GM18868 (cell line): ENCODE measurements around the gene GRID2.

Experiments used
- ATAC-seq: cut with Tn5 transposase; IDR thresholded peaks from one replicate; pipeline ENCODE4 v1.9.1; 2021; ENCODE audit warnings: mild to moderate bottlenecking, moderate library complexity; ENCODE audit not compliant: unreplicated experiment

GRID2 gene

GRCh38 chr4:92658318-92658717, 354.6 kb downstream of the GRID2 start:
- ATAC-seq, result no peak

- no peak for ATAC-seq
Observed at GRCh38 chr4:92677805-92678204, 374.0 kb downstream of the GRID2 start.

- ATAC-seq, result no peak
Observed at GRCh38 chr4:92678292-92678691, 374.5 kb downstream of the GRID2 start.

- no peak for ATAC-seq
Observed at GRCh38 chr4:92679149-92679548, 375.4 kb downstream of the GRID2 start.

GRCh38 chr4:92714640-92715039, 410.9 kb downstream of the GRID2 start:
- ATAC-seq, result no peak

- no peak for ATAC-seq
Observed at GRCh38 chr4:92733231-92733630, 429.5 kb downstream of the GRID2 start.

GRCh38 chr4:92735025-92735665, 431.4 kb downstream of the GRID2 start:
- no peak for ATAC-seq

- no peak for ATAC-seq
Observed at GRCh38 chr4:92760433-92760832, 456.7 kb downstream of the GRID2 start.

- ATAC-seq, result no peak
Observed at GRCh38 chr4:92776080-92776479, 472.3 kb downstream of the GRID2 start.

GRCh38 chr4:92789741-92790140, 486.0 kb downstream of the GRID2 start:
- ATAC-seq, result no peak

GRCh38 chr4:92791871-92792440, 488.2 kb downstream of the GRID2 start:
- no peak for ATAC-seq

- ATAC-seq, result no peak
Observed at GRCh38 chr4:92809381-92809780, 505.6 kb downstream of the GRID2 start.

- ATAC-seq, result no peak
Observed at GRCh38 chr4:92812652-92813051, 508.9 kb downstream of the GRID2 start.

GRCh38 chr4:92814677-92815076, 510.9 kb downstream of the GRID2 start:
- ATAC-seq, result no peak

GRCh38 chr4:92825256-92825655, 521.5 kb downstream of the GRID2 start:
- no peak for ATAC-seq

GRCh38 chr4:92825791-92826190, 522.0 kb downstream of the GRID2 start:
- no peak for ATAC-seq

- ATAC-seq, result no peak
Observed at GRCh38 chr4:92830771-92831170, 527.0 kb downstream of the GRID2 start.

- ATAC-seq, result no peak
Observed at GRCh38 chr4:92840880-92841279, 537.1 kb downstream of the GRID2 start.

GRCh38 chr4:92843784-92844183, 540.0 kb downstream of the GRID2 start:
- no peak for ATAC-seq

GRCh38 chr4:92847026-92847425, 543.3 kb downstream of the GRID2 start:
- ATAC-seq, result no peak

GRCh38 chr4:92862509-92862908, 558.7 kb downstream of the GRID2 start:
- ATAC-seq, result no peak

GRCh38 chr4:92864096-92864495, 560.3 kb downstream of the GRID2 start:
- no peak for ATAC-seq

- ATAC-seq, result no peak
Observed at GRCh38 chr4:92872604-92873003, 568.8 kb downstream of the GRID2 start.
